ENCODE measurements around the gene COL17A1.

The COL17A1 gene

DNA sequence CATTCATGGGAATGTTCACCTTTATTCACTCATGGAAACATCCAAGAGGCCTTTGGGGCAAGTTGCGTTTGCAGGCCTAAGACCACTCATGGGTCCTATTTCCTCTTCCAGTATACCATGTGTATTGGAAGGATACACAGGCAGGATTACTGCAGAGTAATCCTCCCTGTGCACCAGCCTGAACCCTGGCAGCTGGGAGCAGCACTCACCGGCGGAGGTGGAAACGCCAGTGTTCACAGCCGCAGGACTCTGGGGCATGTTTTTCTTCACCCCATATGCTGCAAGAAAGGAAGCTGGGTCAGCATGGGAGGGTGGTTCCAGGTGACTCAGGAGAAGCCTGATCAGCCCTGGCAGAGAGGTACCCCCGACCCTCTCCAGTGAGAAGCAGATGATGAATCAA is 24.5 kb downstream of the COL17A1 start:
- no peak overlapping the region for H3K9ac ChIP-seq (ENCODE audit: low read length)
- no peaks in the 10 kb centered on the region for H3F3A ChIP-seq (ENCODE audit: insufficient read depth, low read length)
- H3K9me3 ChIP-seq (replicated peaks; ENCODE audit: insufficient read depth, low read length): no peaks in the 10 kb centered on the region
- no peak for DNase-seq
- TF ChIP-seq, protein P1, sequence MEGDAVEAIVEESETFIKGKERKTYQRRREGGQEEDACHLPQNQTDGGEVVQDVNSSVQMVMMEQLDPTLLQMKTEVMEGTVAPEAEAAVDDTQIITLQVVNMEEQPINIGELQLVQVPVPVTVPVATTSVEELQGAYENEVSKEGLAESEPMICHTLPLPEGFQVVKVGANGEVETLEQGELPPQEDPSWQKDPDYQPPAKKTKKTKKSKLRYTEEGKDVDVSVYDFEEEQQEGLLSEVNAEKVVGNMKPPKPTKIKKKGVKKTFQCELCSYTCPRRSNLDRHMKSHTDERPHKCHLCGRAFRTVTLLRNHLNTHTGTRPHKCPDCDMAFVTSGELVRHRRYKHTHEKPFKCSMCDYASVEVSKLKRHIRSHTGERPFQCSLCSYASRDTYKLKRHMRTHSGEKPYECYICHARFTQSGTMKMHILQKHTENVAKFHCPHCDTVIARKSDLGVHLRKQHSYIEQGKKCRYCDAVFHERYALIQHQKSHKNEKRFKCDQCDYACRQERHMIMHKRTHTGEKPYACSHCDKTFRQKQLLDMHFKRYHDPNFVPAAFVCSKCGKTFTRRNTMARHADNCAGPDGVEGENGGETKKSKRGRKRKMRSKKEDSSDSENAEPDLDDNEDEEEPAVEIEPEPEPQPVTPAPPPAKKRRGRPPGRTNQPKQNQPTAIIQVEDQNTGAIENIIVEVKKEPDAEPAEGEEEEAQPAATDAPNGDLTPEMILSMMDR (IDR thresholded peaks at IDR 0.05; ENCODE audit: low read length): no peak
- TF ChIP-seq EZH2phosphoT487 (IDR thresholded peaks at IDR 0.05; ENCODE audit: low read length) (no peak), EZH2 (optimal IDR thresholded peaks at IDR 0.05; ENCODE audit: low read depth, low read length) (no peak)
- H3K4me1 ChIP-seq (ENCODE audit: low read length): peaks cover 10% of the 10 kb centered on the region
- no peaks in the 10 kb centered on the region for H3K36me3 ChIP-seq (replicated peaks; ENCODE audit: insufficient read depth, low read length)
- H4K20me1 ChIP-seq (ENCODE audit: insufficient read depth, low read length): no peaks in the 10 kb centered on the region
- H3K4me2 ChIP-seq (ENCODE audit: low read depth, low read length): no peak overlapping the region
- H3K9me2 ChIP-seq (replicated peaks; ENCODE audit: insufficient read depth, low read length): no peaks in the 10 kb centered on the region
- no peaks in the 10 kb centered on the region for H3K79me2 ChIP-seq (ENCODE audit: low read length)
- H3K27ac ChIP-seq (ENCODE audit: low read length): no peak overlapping the region
- H3K27me3 ChIP-seq (replicated peaks; ENCODE audit: insufficient read depth, low read length): no peaks in the 10 kb centered on the region
- H3K4me3 ChIP-seq (ENCODE audit: low read length): no peak overlapping the region
- H2AFZ ChIP-seq (ENCODE audit: low read length): no peak overlapping the region

DNA sequence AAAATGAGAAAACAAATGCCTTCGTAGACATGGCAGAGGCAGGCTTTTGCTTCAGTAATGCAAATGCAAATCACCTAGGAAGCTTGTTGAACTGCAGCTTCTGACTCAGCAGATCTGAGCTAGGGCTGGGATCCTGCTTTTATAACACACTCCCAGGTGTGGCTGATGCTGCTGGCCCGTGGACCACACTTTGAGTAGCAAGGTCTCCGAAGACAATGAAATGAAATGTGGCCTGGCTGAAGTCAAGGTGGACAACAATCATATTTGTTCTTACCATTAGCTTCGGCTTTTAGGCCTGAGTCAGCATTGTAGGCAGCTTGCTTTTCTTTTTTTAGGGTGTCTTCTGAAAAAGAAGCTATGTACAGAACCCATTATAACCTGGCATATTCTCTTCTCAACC is 26.3 kb downstream of the COL17A1 start:
- Histone ChIP-seq H3K9me2 (replicated peaks; ENCODE audit: insufficient read depth, low read length) (no peaks in the 10 kb centered on the region), H3F3A (ENCODE audit: insufficient read depth, low read length) (no peaks in the 10 kb centered on the region), H3K36me3 (replicated peaks; ENCODE audit: insufficient read depth, low read length) (no peaks in the 10 kb centered on the region), H3K9ac (ENCODE audit: low read length) (no peak overlapping the region), H3K27me3 (replicated peaks; ENCODE audit: insufficient read depth, low read length) (no peaks in the 10 kb centered on the region), H2AFZ (ENCODE audit: low read length) (no peak overlapping the region), H3K27ac (ENCODE audit: low read length) (no peak overlapping the region), H3K4me3 (ENCODE audit: low read length) (no peak overlapping the region), H4K20me1 (ENCODE audit: insufficient read depth, low read length) (no peaks in the 10 kb centered on the region), H3K4me2 (ENCODE audit: low read depth, low read length) (peak overlapping the region; percentile 30; the same call in 1 of the 2 replicates), H3K9me3 (replicated peaks; ENCODE audit: insufficient read depth, low read length) (no peaks in the 10 kb centered on the region), H3K4me1 (ENCODE audit: low read length) (peaks cover 10% of the 10 kb centered on the region), H3K79me2 (ENCODE audit: low read length) (no peaks in the 10 kb centered on the region)
- no peak for TF ChIP-seq EZH2 (optimal IDR thresholded peaks at IDR 0.05; ENCODE audit: low read depth, low read length)
- TF ChIP-seq, protein P1 (IDR thresholded peaks at IDR 0.05; ENCODE audit: low read length): no peak
- no peak for TF ChIP-seq EZH2phosphoT487 (IDR thresholded peaks at IDR 0.05; ENCODE audit: low read length)
- peak; percentile 69 for DNase-seq

DNA sequence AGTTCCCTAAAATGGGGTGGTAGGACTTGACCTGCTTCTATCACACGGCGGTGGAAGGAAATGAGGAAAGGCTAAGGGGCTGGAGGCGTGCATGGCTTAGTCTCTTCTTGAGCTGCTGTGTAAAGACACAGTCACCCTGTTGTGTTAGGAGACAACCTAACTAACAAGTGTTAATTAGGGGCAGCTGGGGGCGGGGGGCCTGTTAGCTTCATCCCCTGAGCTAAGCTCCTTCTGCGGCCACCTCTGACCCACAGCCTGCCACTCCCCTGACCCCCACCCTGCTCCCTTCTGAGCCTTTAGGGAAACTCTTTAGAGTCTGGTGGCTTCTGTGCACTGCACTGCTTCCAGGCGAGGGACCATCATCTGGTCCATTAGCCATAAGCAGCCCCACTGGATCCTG is 28.0 kb downstream of the COL17A1 start:
- Histone ChIP-seq H3K4me2 (ENCODE audit: low read depth, low read length) (no peak overlapping the region), H3K9me2 (replicated peaks; ENCODE audit: insufficient read depth, low read length) (no peaks in the 10 kb centered on the region), H3K79me2 (ENCODE audit: low read length) (no peaks in the 10 kb centered on the region), H4K20me1 (ENCODE audit: insufficient read depth, low read length) (no peaks in the 10 kb centered on the region), H3K36me3 (replicated peaks; ENCODE audit: insufficient read depth, low read length) (no peaks in the 10 kb centered on the region), H3K4me1 (ENCODE audit: low read length) (peaks cover 10% of the 10 kb centered on the region), H3K4me3 (ENCODE audit: low read length) (no peak overlapping the region), H2AFZ (ENCODE audit: low read length) (no peak overlapping the region), H3F3A (ENCODE audit: insufficient read depth, low read length) (no peaks in the 10 kb centered on the region), H3K9ac (ENCODE audit: low read length) (no peak overlapping the region), H3K9me3 (replicated peaks; ENCODE audit: insufficient read depth, low read length) (no peaks in the 10 kb centered on the region), H3K27me3 (replicated peaks; ENCODE audit: insufficient read depth, low read length) (no peaks in the 10 kb centered on the region), H3K27ac (ENCODE audit: low read length) (no peak overlapping the region)
- no peak for DNase-seq
- TF ChIP-seq EZH2phosphoT487 (IDR thresholded peaks at IDR 0.05; ENCODE audit: low read length) (no peak), EZH2 (optimal IDR thresholded peaks at IDR 0.05; ENCODE audit: low read depth, low read length) (no peak)
- TF ChIP-seq, protein P1 (IDR thresholded peaks at IDR 0.05; ENCODE audit: low read length): no peak

Data from MM.1S (cell line).